IMR-90 (cell line): Measurements from ENCODE around the gene DSCAML1. TPM values are rescaled to one million over a fixed set of nuclear protein-coding genes. Genes with fewer than 3 reads are reported as not detected.

Experiments used
- ATAC-seq: fragments of 200-7000 bp; cut with Tn5 transposase; 2 replicates; pipeline ENCODE4 v1.9.1; 2020; ENCODE audit warnings: low read depth, mild to moderate bottlenecking, moderate library complexity
- BruUV-seq: library from RNA; stranded (reverse); fragments of 400-500 nt; replicated peaks from 2 replicates; lab custom pipeline; 2021; lab: Mats Ljungman, UMichigan
- CTCF ChIA-PET: fragments of 300-600 bp; formaldehyde crosslinking; extraction: SDS; loops from one replicate; lab custom pipeline; 2021; ENCODE audit warnings: antibody characterized with exemption; lab: Yijun Ruan, JAX
- POLR2A ChIA-PET: fragments of 300-600 bp; sonication (Branson Sonifier 250); formaldehyde crosslinking; loops from one replicate; lab custom pipeline; 2022; ENCODE audit warnings: antibody characterized with exemption; ENCODE audit not compliant: unreplicated experiment; lab: Charles Lee
- DNase-seq: peaks from one replicate; pipeline ENCODE4 v3.0.0; 2013
- H2AFZ ChIP-seq: replicated peaks from 2 replicates; pipeline ENCODE3; 2013; ENCODE audit warnings: low read length, mild to moderate bottlenecking; ENCODE audit not compliant: poor library complexity
- H2AK5ac ChIP-seq: 2 replicates; pipeline ENCODE4 v1.6.1; 2013; ENCODE audit warnings: low read depth, low read length, inconsistent platforms
- H2AK9ac ChIP-seq: replicated peaks from 2 replicates; pipeline ENCODE3; 2013; ENCODE audit warnings: mild to moderate bottlenecking, low read depth, low read length, moderate library complexity; ENCODE audit not compliant: poor library complexity
- H2BK120ac ChIP-seq: 2 replicates; pipeline ENCODE4 v1.6.1; 2013; ENCODE audit warnings: low read depth, low read length, inconsistent platforms
- H2BK15ac ChIP-seq: 3 replicates; pipeline ENCODE4 v1.6.1; 2013; ENCODE audit warnings: low read depth, low read length, inconsistent platforms
- H2BK20ac ChIP-seq: 2 replicates; pipeline ENCODE4 v1.6.1; 2013; ENCODE audit warnings: low read depth, mild to moderate bottlenecking, inconsistent platforms, low read length, moderate library complexity
- H2BK5ac ChIP-seq: 2 replicates; pipeline ENCODE4 v1.6.1; 2013; ENCODE audit warnings: mild to moderate bottlenecking, low read depth, low read length, inconsistent platforms; ENCODE audit not compliant: poor library complexity, severe bottlenecking
- H3K14ac ChIP-seq: replicated peaks from 2 replicates; pipeline ENCODE4 v1.6.1; 2013; ENCODE audit warnings: low read depth, low read length, inconsistent platforms
- H3K18ac ChIP-seq: 2 replicates; pipeline ENCODE4 v1.6.1; 2013; ENCODE audit warnings: low read depth, low read length, control low read depth
- H3K23ac ChIP-seq: 2 replicates; pipeline ENCODE4 v1.6.1; 2013; ENCODE audit warnings: low read depth, low read length, inconsistent platforms
- H3K27ac ChIP-seq: 2 replicates; pipeline ENCODE4 v1.5.1; 2013; ENCODE audit warnings: mild to moderate bottlenecking, control low read depth, low read length; ENCODE audit not compliant: insufficient read depth
- H3K27me3 ChIP-seq: 2 replicates; pipeline ENCODE4 v1.6.1; 2013; ENCODE audit warnings: low read length; ENCODE audit not compliant: control insufficient read depth, insufficient read depth
- H3K36me3 ChIP-seq: 2 replicates; pipeline ENCODE4 v1.6.1; 2013; ENCODE audit warnings: low read length, mixed read lengths; ENCODE audit not compliant: control insufficient read depth, insufficient read depth
- H3K4ac ChIP-seq: 2 replicates; pipeline ENCODE4 v1.6.1; 2013; ENCODE audit warnings: low read depth, low read length, inconsistent platforms
- H3K4me1 ChIP-seq: 2 replicates; pipeline ENCODE4 v1.6.1; 2013; ENCODE audit warnings: low read length, mixed read lengths; ENCODE audit not compliant: control insufficient read depth, insufficient read depth
- H3K4me2 ChIP-seq: 2 replicates; pipeline ENCODE4 v1.6.1; 2013; ENCODE audit warnings: low read depth, mild to moderate bottlenecking, control low read depth, low read length, moderate library complexity
- H3K4me3 ChIP-seq: 2 replicates; pipeline ENCODE4 v1.5.1; 2013; ENCODE audit warnings: low read depth, mild to moderate bottlenecking, control low read depth, low read length, moderate library complexity; ENCODE audit not compliant: insufficient read depth
- H3K56ac ChIP-seq: 2 replicates; pipeline ENCODE4 v1.6.1; 2013; ENCODE audit warnings: low read length, inconsistent platforms; ENCODE audit not compliant: insufficient read depth; ENCODE audit errors: extremely low read depth
- H3K79me1 ChIP-seq, 2 experiments: 2 replicates each; pipeline ENCODE4 v1.6.1; 2013; ENCODE audit warnings: low read length in 2 of 2, inconsistent platforms in 1 of 2, low read depth in 1 of 2
- H3K9ac ChIP-seq: 2 replicates; pipeline ENCODE4 v1.6.1; 2013; ENCODE audit warnings: low read depth, low read length, control low read depth
- H3K9me1 ChIP-seq: 2 replicates; pipeline ENCODE4 v1.6.1; 2013; ENCODE audit warnings: low read length, inconsistent platforms; ENCODE audit not compliant: insufficient read depth
- H3K9me3 ChIP-seq: 2 replicates; pipeline ENCODE4 v1.6.1; 2013; ENCODE audit warnings: low read length; ENCODE audit not compliant: control insufficient read depth, insufficient read depth
- H4K20me1 ChIP-seq: 2 replicates; pipeline ENCODE4 v1.6.1; 2013; ENCODE audit warnings: low read length, inconsistent platforms; ENCODE audit not compliant: insufficient read depth
- H4K5ac ChIP-seq: 2 replicates; pipeline ENCODE4 v1.6.1; 2013; ENCODE audit warnings: mild to moderate bottlenecking, low read depth, low read length, control low read depth
- H4K8ac ChIP-seq, 2 experiments: 2 replicates each; pipeline ENCODE4 v1.6.1; 2013; ENCODE audit warnings: low read depth in 2 of 2, low read length in 2 of 2, control low read depth in 1 of 2, inconsistent platforms in 1 of 2
- H4K91ac ChIP-seq: 2 replicates; pipeline ENCODE4 v1.6.1; 2013; ENCODE audit warnings: low read depth, low read length, inconsistent platforms; ENCODE audit not compliant: insufficient read depth
- MAZ ChIP-seq: IDR thresholded peaks from 2 replicates; pipeline ENCODE4 v1.6.1; 2012; ENCODE audit warnings: low read depth, mild to moderate bottlenecking, low read length, improper control_type of control experiment, moderate library complexity, borderline replicate concordance
- NFE2L2 ChIP-seq: fragments of 150-350 bp; IDR thresholded peaks from 2 replicates; pipeline ENCODE4 v1.6.1; 2016; ENCODE audit warnings: low read depth, mild to moderate bottlenecking, low read length
- POLR2A ChIP-seq: IDR thresholded peaks from 2 replicates; pipeline ENCODE4 v1.6.1; 2012; ENCODE audit warnings: mild to moderate bottlenecking, low read depth, low read length
- WGBS, 2 experiments: methylation state at CpG; one replicate each; pipeline versions ENCODE4 v1.1.5 to v1.1.7; 2013; ENCODE audit warnings: missing lambda C conversion rate in 2 of 2; ENCODE audit not compliant: insufficient read length in 1 of 2; ENCODE audit errors: extremely low coverage in 2 of 2; 5-methylcytosine and 5-hydroxymethylcytosine counted together
- dilution Hi-C: fragments of 300-500 bp; cut with HindIII; formaldehyde crosslinking; loops from one replicate; pipeline ENCODE4 v1.14.3; 2018; ENCODE audit warnings: low sequenced_read_pairs; ENCODE audit not compliant: unreplicated experiment
- in situ Hi-C: fragments of 300-500 bp; cut with MboI; formaldehyde crosslinking; loops from 3 replicates; pipeline ENCODE4 v1.14.3; 2019; ENCODE audit warnings: low sequenced_read_pairs, inconsistent platforms, mixed read lengths
- intact Hi-C: fragments of 100-400 bp; cut with micrococcal nuclease; formaldehyde crosslinking; loops from 2 replicates; pipeline ENCODE4 v1.10.0; 2022
- polyA plus RNA-seq, 3 experiments: library from polyadenylated mRNA; depleted of rRNA; stranded (reverse); fragments of >200 nt; gene quantifications; 2 replicates each; pipeline ENCODE4 v1.2.3, GENCODE V29; 2012; ENCODE audit warnings: low replicate concordance in 1 of 3
- total RNA-seq: library from RNA; depleted of rRNA; stranded (reverse); fragments of >200 nt; gene quantifications from 2 replicates; pipeline ENCODE4 v1.2.3, GENCODE V29; 2012
- TF ChIP-seq, protein P1 (sequence below): fragments of 150-350 bp; IDR thresholded peaks from 2 replicates; pipeline ENCODE4 v1.6.1; 2017; ENCODE audit warnings: mild to moderate bottlenecking, antibody characterized with exemption, low read length, low read depth

DSCAML1 gene
- total and polyA plus RNA-seq, 2 of the 4 experiments (the other 2 are of a cell fraction): not detected

GRCh38 chr11:117766576-117766975, 30.4 kb downstream of the DSCAML1 start:
- Histone ChIP-seq H3K36me3 (no peaks in the 10 kb centered on the region), H3K9me3 (no peaks in the 10 kb centered on the region), H3K56ac (no peak overlapping the region), H3K4ac (no peak overlapping the region), H2AK5ac (no peak overlapping the region), H4K20me1 (no peaks in the 10 kb centered on the region), H2AFZ (no peak overlapping the region), H3K27ac (no peak overlapping the region), H2AK9ac (no peak overlapping the region), H4K5ac (no peak overlapping the region), H4K8ac (no peak overlapping the region), H2BK5ac (no peak overlapping the region), H2BK15ac (no peak overlapping the region), H2BK120ac (no peak overlapping the region), H3K23ac (no peak overlapping the region), H3K4me3 (no peak overlapping the region), H3K9me1 (no peaks in the 10 kb centered on the region), H3K18ac (no peak overlapping the region), H3K27me3 (peaks cover 5% of the 10 kb centered on the region), H3K4me1 (no peaks in the 10 kb centered on the region), H3K4me2 (no peak overlapping the region), H3K9ac (no peak overlapping the region), H3K79me1 (no peaks in the 10 kb centered on the region), H3K14ac (no peak overlapping the region), H2BK20ac (no peak overlapping the region), H4K91ac (no peak overlapping the region)
- ChIA-PET CTCF (no interaction called here), POLR2A (no interaction called here)
- intact Hi-C loops: no loop called here
- no peak for TF ChIP-seq POLR2A
- TF ChIP-seq, protein P1, sequence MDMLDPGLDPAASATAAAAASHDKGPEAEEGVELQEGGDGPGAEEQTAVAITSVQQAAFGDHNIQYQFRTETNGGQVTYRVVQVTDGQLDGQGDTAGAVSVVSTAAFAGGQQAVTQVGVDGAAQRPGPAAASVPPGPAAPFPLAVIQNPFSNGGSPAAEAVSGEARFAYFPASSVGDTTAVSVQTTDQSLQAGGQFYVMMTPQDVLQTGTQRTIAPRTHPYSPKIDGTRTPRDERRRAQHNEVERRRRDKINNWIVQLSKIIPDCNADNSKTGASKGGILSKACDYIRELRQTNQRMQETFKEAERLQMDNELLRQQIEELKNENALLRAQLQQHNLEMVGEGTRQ: no peak
- TF ChIP-seq MAZ: no peak
- no peak for TF ChIP-seq NFE2L2
- dilution Hi-C loops: no loop called here
- DNase-seq (no peak), ATAC-seq (no peak)
- no TSS peak for BruUV-seq
- 67% methylated on average over 4 of the region's 10 CpGs; no CpG with 5 or more reads in 1 of the 2 experiments for WGBS, 2 experiments
- in situ Hi-C loops: no loop called here
